Stimulated activated CD4-positive, alpha-beta T cell treated with anti-CD3 and anti-CD28 coated beads, Interleukin-4, amount 100 ng/mL, for 48 hours (primary cell): ENCODE measurements around the gene POLN.

ENCODE experiments used
- DNase-seq, 2 donors: peaks; one replicate each; pipeline ENCODE4 v3.0.0-alpha.2; 2020; ENCODE audit warnings: low read depth in 2 of 2

POLN gene

GRCh38 chr4:2116687-2117400 lies 125.1 kb downstream of the POLN start:
- no peak for DNase-seq

GRCh38 chr4:2105559-2105958 lies 136.4 kb downstream of the POLN start:
- no peak for DNase-seq

- no peak for DNase-seq
Measured at GRCh38 chr4:2104556-2105345, 137.2 kb downstream of the POLN start.

- no peak for DNase-seq
Measured at GRCh38 chr4:2103843-2104547, 137.9 kb downstream of the POLN start.

- DNase-seq: no peak
Measured at GRCh38 chr4:2103127-2103842, 138.6 kb downstream of the POLN start.

GRCh38 chr4:2102045-2102883 lies 139.7 kb downstream of the POLN start:
- DNase-seq: no peak

GRCh38 chr4:2101346-2102044 lies 140.4 kb downstream of the POLN start:
- no peak for DNase-seq

- no peak for DNase-seq
Measured at GRCh38 chr4:2096073-2096609, 145.8 kb downstream of the POLN start.

GRCh38 chr4:2095236-2096072 lies 146.5 kb downstream of the POLN start:
- DNase-seq: no peak

- no peak for DNase-seq
Measured at GRCh38 chr4:2094545-2094944, 147.4 kb downstream of the POLN start.

GRCh38 chr4:2093265-2093664 lies 148.7 kb downstream of the POLN start:
- DNase-seq: no peak

GRCh38 chr4:2092669-2093053 lies 149.3 kb downstream of the POLN start:
- DNase-seq: no peak

GRCh38 chr4:2091990-2092668 lies 149.8 kb downstream of the POLN start:
- DNase-seq: no peak

- DNase-seq: no peak
Measured at GRCh38 chr4:2090642-2091041, 151.3 kb downstream of the POLN start.

- DNase-seq: no peak
Measured at GRCh38 chr4:2089222-2089621, 152.7 kb downstream of the POLN start.

- no peak for DNase-seq
Measured at GRCh38 chr4:2087170-2087569, 154.8 kb downstream of the POLN start.

- no peak for DNase-seq
Measured at GRCh38 chr4:2085496-2085901, 156.4 kb downstream of the POLN start.

- no peak for DNase-seq
Measured at GRCh38 chr4:2084316-2084715, 157.6 kb downstream of the POLN start.

GRCh38 chr4:2083826-2084160 lies 158.1 kb downstream of the POLN start:
- DNase-seq: no peak
